ENCODE data around the gene ACOT8. TPM values are rescaled to one million over a fixed set of nuclear protein-coding genes. Genes with fewer than 3 reads are reported as not detected.

Gene ACOT8
- polyA plus RNA-seq, 1 donor (not counting 4 experiments of a cell fraction or from before 2014, with no cell fraction given): 23.9 TPM

DNA sequence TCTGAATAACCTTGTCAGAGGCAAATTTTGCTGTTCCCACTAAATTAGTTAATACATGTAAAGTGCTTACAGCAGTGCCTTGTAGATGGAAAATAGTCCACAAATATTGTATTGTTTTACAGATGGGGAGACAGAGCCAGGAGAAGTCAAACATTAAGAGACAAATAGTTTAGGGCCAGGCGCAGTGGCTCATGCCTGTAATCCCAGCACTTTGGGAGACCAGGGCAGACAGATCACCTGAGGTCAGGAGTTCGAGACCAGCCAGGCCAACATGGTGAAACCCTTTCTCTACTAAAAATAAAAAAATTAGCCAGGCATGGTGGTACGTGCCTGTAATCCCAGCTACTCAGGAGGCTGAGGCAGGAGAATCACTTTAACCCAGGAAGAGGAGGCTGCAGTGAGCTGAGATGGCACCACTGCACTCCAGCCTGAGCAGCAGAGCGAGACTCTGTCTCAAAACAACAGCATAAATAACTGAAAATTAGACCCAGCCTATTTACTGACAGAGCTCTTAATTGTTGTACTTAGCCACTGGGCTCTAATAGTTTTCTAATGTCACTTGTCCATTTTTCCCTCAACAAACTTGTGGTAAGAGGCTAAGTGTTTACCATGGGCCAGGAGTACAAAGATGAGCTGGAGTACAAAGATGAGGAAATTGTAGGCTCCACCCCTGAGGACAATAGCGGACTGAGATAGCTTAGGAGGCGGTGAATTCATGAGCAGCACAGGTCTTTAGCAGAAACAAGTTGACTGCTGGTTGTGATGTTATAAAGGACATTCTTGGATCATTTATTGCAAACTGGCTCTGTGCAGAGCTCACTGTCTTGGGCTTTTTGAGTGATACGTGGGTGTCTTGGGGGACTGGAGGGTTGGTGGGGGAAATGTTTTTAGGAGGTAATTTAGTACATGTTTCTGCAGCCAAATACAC is 6.6 kb upstream of the ACOT8 start:
- Histone ChIP-seq H3K27me3 (ENCODE audit: control insufficient read depth, extremely low read depth, insufficient read depth, low read length) (no peaks in the 10 kb centered on the region), H3K79me2 (ENCODE audit: control insufficient read depth, insufficient read depth, low read length) (no peaks in the 10 kb centered on the region), H3K9me3 (ENCODE audit: control insufficient read depth, low read depth, low read length) (no peaks in the 10 kb centered on the region), H4K20me1 (ENCODE audit: control insufficient read depth, extremely low read depth, insufficient read depth, low read length) (no peaks in the 10 kb centered on the region), H3K9ac (ENCODE audit: control insufficient read depth, extremely low read depth, insufficient read depth, low read length) (no peak overlapping the region), H3K4me3 (ENCODE audit: control insufficient read depth in 2 of 3, extremely low read depth in 1 of 3, insufficient read depth in 2 of 3, low read depth in 1 of 3, low read length in 3 of 3) (no peak overlapping the region), H3K4me1 (ENCODE audit: control insufficient read depth, extremely low read depth, insufficient read depth, low read length) (peaks cover 18% of the 10 kb centered on the region), H2AFZ (ENCODE audit: control insufficient read depth, low read length) (no peak overlapping the region), H3K36me3 (ENCODE audit: control insufficient read depth in 2 of 2, extremely low read depth in 1 of 2, insufficient read depth in 2 of 2, low read length in 2 of 2) (no peaks in the 10 kb centered on the region), H3K27ac (ENCODE audit: control insufficient read depth, insufficient read depth, low read length) (no peak overlapping the region), H3K4me2 (ENCODE audit: control insufficient read depth, extremely low read depth, insufficient read depth, low read depth, low read length) (no peak overlapping the region), H3K9me1 (ENCODE audit: control insufficient read depth, extremely low read depth, insufficient read depth, low read length) (peaks cover 2% of the 10 kb centered on the region)
- dilution Hi-C loops (cut with MboI; ENCODE audit: extremely low pct_ligation_motif_present, low sequenced_read_pairs): no loop called here
- FAIRE-seq (no peak), DNase-seq (ENCODE audit: low read depth, low spot score) (no peak)
- TF ChIP-seq, protein P1, sequence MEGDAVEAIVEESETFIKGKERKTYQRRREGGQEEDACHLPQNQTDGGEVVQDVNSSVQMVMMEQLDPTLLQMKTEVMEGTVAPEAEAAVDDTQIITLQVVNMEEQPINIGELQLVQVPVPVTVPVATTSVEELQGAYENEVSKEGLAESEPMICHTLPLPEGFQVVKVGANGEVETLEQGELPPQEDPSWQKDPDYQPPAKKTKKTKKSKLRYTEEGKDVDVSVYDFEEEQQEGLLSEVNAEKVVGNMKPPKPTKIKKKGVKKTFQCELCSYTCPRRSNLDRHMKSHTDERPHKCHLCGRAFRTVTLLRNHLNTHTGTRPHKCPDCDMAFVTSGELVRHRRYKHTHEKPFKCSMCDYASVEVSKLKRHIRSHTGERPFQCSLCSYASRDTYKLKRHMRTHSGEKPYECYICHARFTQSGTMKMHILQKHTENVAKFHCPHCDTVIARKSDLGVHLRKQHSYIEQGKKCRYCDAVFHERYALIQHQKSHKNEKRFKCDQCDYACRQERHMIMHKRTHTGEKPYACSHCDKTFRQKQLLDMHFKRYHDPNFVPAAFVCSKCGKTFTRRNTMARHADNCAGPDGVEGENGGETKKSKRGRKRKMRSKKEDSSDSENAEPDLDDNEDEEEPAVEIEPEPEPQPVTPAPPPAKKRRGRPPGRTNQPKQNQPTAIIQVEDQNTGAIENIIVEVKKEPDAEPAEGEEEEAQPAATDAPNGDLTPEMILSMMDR (optimal IDR thresholded peaks at IDR 0.05 in 1 of 3, IDR thresholded peaks at IDR 0.05 in 1 of 3, conservative IDR thresholded peaks at IDR 0.05 in 1 of 3; ENCODE audit: extremely low read depth in 1 of 3, insufficient read depth in 2 of 3, low read length in 3 of 3): no peak
- TF ChIP-seq EZH2 (IDR thresholded peaks at IDR 0.05; ENCODE audit: low read length): no peak

DNA sequence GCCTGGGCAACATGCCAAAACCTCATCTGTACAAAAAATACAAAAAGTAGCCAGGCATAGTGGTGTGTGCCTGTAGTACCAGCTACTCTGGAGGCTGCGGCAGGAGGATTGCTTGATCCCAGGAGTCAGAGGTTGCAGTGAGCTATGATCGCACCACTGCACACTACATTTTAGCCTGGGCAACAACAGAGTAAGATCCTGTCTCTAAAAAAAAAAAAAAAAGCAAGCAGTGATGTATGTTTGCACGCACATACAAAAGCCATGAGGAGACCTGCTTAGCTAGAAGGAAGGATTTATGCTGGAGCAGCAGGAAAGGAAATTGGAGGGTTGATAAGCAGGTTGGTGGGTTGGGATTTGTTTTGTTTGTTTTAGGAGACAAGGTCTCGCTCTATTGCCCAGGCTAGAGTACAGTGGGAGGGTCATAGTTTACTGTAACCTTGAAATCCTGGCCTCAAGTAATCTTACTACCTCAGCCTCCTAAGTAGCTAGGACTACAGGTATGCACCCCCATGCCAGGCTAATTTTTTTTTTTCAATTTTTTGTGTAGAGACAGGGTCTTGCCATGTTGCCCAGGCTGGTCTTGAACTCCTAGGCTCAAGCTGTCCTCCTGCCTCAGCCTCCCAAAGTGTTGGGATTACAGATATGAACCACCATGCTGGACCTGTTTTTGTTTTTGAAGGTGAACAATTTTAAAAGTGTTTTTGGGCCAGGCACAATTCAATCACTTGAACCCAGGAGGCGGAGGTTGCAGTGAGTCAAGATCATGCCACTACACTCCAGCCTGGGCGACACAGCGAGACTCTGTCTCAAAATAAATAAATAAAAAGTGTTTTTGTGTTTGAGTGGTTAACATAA is 4.3 kb upstream of the ACOT8 start:
- no peak overlapping the region for H3K9ac ChIP-seq (ENCODE audit: control insufficient read depth, extremely low read depth, insufficient read depth, low read length)

More for the DNA sequence above, 4.3 kb upstream of the ACOT8 start:
- H2AFZ ChIP-seq (ENCODE audit: control insufficient read depth, low read length): no peak overlapping the region
- H3K36me3 ChIP-seq (ENCODE audit: control insufficient read depth in 2 of 2, extremely low read depth in 1 of 2, insufficient read depth in 2 of 2, low read length in 2 of 2): no peaks in the 10 kb centered on the region
- no peaks in the 10 kb centered on the region for H3K9me3 ChIP-seq (ENCODE audit: control insufficient read depth, low read depth, low read length)
- dilution Hi-C loops (cut with MboI; ENCODE audit: extremely low pct_ligation_motif_present, low sequenced_read_pairs): no loop called here
- no peak for DNase-seq (ENCODE audit: low read depth, low spot score)
- no peak for FAIRE-seq
- H3K79me2 ChIP-seq (ENCODE audit: control insufficient read depth, insufficient read depth, low read length): peaks cover 7% of the 10 kb centered on the region
- no peak overlapping the region for H3K4me2 ChIP-seq (ENCODE audit: control insufficient read depth, extremely low read depth, insufficient read depth, low read depth, low read length)
- H4K20me1 ChIP-seq (ENCODE audit: control insufficient read depth, extremely low read depth, insufficient read depth, low read length): no peaks in the 10 kb centered on the region
- no peak for TF ChIP-seq EZH2 (IDR thresholded peaks at IDR 0.05; ENCODE audit: low read length)
- TF ChIP-seq, protein P1 (optimal IDR thresholded peaks at IDR 0.05 in 1 of 3, IDR thresholded peaks at IDR 0.05 in 1 of 3, conservative IDR thresholded peaks at IDR 0.05 in 1 of 3; ENCODE audit: extremely low read depth in 1 of 3, insufficient read depth in 2 of 3, low read length in 3 of 3): no peak
- peaks cover 2% of the 10 kb centered on the region for H3K9me1 ChIP-seq (ENCODE audit: control insufficient read depth, extremely low read depth, insufficient read depth, low read length)
- no peak overlapping the region for H3K27ac ChIP-seq (ENCODE audit: control insufficient read depth, insufficient read depth, low read length)
- H3K27me3 ChIP-seq (ENCODE audit: control insufficient read depth, extremely low read depth, insufficient read depth, low read length): no peaks in the 10 kb centered on the region
- H3K4me1 ChIP-seq (ENCODE audit: control insufficient read depth, extremely low read depth, insufficient read depth, low read length): peaks cover 11% of the 10 kb centered on the region
- no peak overlapping the region for H3K4me3 ChIP-seq (ENCODE audit: control insufficient read depth in 2 of 3, extremely low read depth in 1 of 3, insufficient read depth in 2 of 3, low read depth in 1 of 3, low read length in 3 of 3)
